ENCODE measurements around the gene MCF2L2. TPM values are rescaled to one million over a fixed set of nuclear protein-coding genes. Genes with fewer than 3 reads are reported as not detected.

MCF2L2 gene
- total RNA-seq, 1 experiment from 2014 or later: 12.2 TPM

DNA sequence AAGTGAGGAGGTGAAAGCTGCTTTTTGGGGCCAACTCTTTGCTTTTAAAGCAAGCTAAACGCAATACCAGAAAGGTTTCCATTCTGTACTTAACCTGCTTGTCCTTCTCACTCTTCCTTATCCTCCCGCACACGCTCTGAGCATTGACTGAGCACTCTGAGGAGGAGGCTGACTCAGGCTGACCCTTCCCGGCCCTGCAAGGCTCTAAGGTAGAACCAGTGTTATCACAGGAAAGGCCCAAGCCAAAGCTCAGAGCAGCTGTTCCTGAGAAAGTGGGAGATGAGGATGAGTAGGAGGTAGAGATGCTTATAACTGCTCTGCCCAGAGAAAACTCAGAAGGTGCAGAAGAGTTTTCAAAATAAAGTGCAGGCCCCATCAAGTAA is 173.1 kb downstream of the MCF2L2 start:
- Histone ChIP-seq H2AFZ (ENCODE audit: low read length) (no peak overlapping the region), H3K79me2 (ENCODE audit: low read length) (no peaks in the 10 kb centered on the region)

DNA sequence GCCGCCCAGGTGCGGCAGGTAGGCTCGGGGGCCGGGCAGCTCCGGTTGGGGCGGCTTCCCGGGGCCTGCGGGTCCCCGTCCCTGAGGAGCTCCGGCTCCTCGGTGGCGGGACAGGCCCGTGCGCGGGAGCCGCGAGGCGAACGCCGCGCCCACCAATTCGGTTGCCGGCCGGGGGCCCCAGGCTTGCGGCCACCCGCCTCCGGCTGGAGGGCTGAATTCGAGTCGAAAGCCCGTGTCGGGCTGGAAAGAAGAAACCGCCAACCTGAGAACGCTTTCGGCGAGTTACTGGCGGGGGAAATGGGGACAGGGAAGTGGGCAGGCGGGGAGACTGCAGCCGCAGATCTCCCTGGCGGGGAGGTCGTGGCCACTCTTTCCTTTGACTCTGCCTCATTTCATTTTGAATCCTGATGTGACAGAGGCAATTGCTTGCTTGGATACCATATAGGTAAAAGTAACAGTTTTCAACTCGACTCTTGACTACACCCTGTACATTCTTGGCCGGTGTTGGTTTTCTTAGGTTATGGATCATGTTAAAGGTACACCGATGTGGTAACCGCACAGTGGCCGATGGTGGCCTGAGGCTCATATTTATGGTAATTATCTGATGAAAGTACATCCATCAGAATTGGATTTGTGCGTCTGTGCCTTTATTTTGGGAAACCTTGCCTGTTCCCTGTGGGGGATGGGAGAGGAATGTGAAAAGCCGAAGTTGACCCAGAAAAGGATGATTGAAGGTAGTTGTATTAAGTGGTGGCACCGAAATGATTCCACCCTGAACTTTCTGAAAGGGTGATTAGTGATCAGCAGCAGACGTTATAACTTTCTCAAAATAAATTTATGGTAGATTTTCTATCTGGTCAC is 173.7 kb downstream of the MCF2L2 start:
- no peaks in the 10 kb centered on the region for H3K9me3 ChIP-seq (ENCODE audit: low read length)
- H3K4me1 ChIP-seq (ENCODE audit: low read length): peaks cover 31% of the 10 kb centered on the region
- DNase-seq: no peak
- H3K27ac ChIP-seq (ENCODE audit: low read length): no peak overlapping the region
- no peak overlapping the region for H3K4me3 ChIP-seq (ENCODE audit: low read length)
- H3K9ac ChIP-seq (ENCODE audit: low read length): no peak overlapping the region
- H3K79me2 ChIP-seq (ENCODE audit: low read length): no peaks in the 10 kb centered on the region
- H3K4me2 ChIP-seq (ENCODE audit: low read depth, low read length, poor library complexity, severe bottlenecking): no peak overlapping the region
- no peaks in the 10 kb centered on the region for H3K36me3 ChIP-seq (ENCODE audit: insufficient read depth, low read length)
- no peaks in the 10 kb centered on the region for H3K9me2 ChIP-seq (replicated peaks; ENCODE audit: insufficient read depth, low read length)
- H2AFZ ChIP-seq (ENCODE audit: low read length): no peak overlapping the region
- no peaks in the 10 kb centered on the region for H3K27me3 ChIP-seq (ENCODE audit: low read length)
- no peaks in the 10 kb centered on the region for H4K20me1 ChIP-seq (ENCODE audit: insufficient read depth, low read depth, low read length)

More for the DNA sequence above, 173.1 kb downstream of the MCF2L2 start:
- Histone ChIP-seq H3K4me1 (ENCODE audit: low read length) (peaks cover 31% of the 10 kb centered on the region), H3K9me3 (ENCODE audit: low read length) (no peaks in the 10 kb centered on the region), H3K4me2 (ENCODE audit: low read depth, low read length, poor library complexity, severe bottlenecking) (no peak overlapping the region), H4K20me1 (ENCODE audit: insufficient read depth, low read depth, low read length) (no peaks in the 10 kb centered on the region), H3K9ac (ENCODE audit: low read length) (no peak overlapping the region), H3K36me3 (ENCODE audit: insufficient read depth, low read length) (no peaks in the 10 kb centered on the region), H3K9me2 (replicated peaks; ENCODE audit: insufficient read depth, low read length) (no peaks in the 10 kb centered on the region), H3K4me3 (ENCODE audit: low read length) (no peak overlapping the region), H3K27ac (ENCODE audit: low read length) (no peak overlapping the region), H3K27me3 (ENCODE audit: low read length) (no peaks in the 10 kb centered on the region)
- DNase-seq: no peak

DNA sequence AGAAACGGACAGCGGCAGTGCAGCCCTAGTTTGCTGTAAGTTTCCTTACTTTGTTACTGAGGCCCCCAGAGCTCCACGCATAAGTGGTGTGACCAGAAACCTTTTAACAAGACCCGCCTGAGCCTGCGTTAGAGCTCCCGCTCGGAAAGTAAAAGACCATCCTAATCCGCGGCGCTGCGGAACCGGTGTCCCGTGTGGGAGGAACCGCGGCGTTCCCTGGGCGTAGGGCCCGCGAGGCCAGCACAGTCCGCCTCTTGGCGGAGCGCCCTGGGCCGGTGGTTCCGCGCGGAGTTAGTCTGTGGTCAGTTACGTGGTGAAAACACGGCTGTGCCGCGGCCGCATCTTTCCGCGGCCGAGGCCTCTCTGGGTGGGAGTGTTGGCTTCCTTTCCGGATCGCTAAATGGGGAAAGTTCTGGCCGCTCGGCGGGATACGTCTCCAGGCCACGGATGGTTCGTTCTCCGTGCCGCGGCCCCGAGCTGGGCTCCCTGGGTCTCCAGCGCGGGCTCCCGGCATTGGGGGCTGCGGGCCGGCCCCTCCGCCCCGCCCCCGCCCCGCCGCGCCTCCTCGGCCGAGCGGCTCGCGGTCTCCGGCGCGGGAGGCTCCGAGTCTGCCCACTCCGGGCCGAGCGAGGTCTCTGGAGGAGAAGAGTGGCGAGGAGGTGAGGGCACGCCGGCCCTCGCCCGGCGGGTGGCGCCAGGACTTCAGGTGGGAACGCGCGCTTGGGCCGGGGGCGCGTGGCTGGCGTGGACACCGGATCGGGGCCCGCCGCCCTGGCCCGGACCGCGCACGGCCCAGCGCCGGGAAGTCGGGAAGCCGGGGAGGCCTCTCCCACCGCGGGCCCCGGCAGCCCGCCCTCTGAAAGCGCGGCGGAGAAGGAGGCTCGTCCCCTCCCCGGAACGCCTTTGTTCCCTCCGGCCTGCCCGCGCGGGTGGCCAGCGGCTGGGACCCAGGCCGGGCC is 174.6 kb downstream of the MCF2L2 start:
- Histone ChIP-seq H3K36me3 (ENCODE audit: insufficient read depth, low read length) (no peaks in the 10 kb centered on the region), H4K20me1 (ENCODE audit: insufficient read depth, low read depth, low read length) (no peaks in the 10 kb centered on the region), H3K27me3 (ENCODE audit: low read length) (no peaks in the 10 kb centered on the region), H3K4me1 (ENCODE audit: low read length) (peaks cover 37% of the 10 kb centered on the region), H3K4me3 (ENCODE audit: low read length) (no peak overlapping the region), H3K9ac (ENCODE audit: low read length) (no peak overlapping the region), H3K4me2 (ENCODE audit: low read depth, low read length, poor library complexity, severe bottlenecking) (no peak overlapping the region), H3K9me2 (replicated peaks; ENCODE audit: insufficient read depth, low read length) (no peaks in the 10 kb centered on the region), H2AFZ (ENCODE audit: low read length) (no peak overlapping the region), H3K27ac (ENCODE audit: low read length) (no peak overlapping the region), H3K79me2 (ENCODE audit: low read length) (no peaks in the 10 kb centered on the region), H3K9me3 (ENCODE audit: low read length) (no peaks in the 10 kb centered on the region)
- no peak for DNase-seq

DNA sequence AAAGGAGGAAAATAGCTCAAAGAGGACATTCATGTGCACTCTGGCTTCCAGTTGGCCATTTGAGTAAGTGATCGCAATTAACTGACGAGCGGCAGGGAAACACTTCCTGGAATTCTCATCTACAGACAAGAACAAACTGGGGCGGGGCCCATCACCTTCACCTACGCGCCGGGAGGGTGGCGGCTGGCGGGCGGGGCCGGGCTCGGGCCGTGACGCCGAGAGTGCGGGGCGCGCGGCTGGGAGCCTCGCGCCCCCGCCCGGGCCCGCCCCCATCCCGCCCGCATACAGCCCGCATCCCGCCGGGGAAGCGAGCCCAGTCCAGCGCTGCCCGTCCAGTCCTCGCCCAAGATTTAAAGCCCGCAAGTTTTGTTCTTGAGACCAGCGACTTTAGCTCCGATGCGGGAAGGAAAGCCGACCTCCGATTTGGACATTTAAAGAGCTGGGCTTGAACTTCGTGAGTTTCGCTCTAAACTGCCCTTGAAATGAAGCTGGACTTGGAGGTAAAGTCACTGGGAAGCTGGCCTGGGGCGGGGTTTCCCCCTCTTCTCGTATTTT is 175.4 kb downstream of the MCF2L2 start, which contains the start of gene B3GNT5:
Gene B3GNT5, plus strand, starts transcription at position 281 of the 555 bp plus-strand sequence. CDS start 16,546 bp downstream, outside the sequence.
- H3K9ac ChIP-seq (ENCODE audit: low read length): no peak within 1 kb of the TSS
- peak within 1 kb of the TSS; percentile 75 for H3K4me2 ChIP-seq (ENCODE audit: low read depth, low read length, poor library complexity, severe bottlenecking)
- H3K9me3 ChIP-seq (ENCODE audit: low read length): no peaks in the 10 kb centered on the region
- DNase-seq: no peak
- H3K4me3 ChIP-seq (ENCODE audit: low read length): no peak within 1 kb of the TSS
- no peak within 1 kb of the TSS for H3K27ac ChIP-seq (ENCODE audit: low read length)
- H3K4me1 ChIP-seq (ENCODE audit: low read length): peaks cover 45% of the 10 kb centered on the region
- no peaks in the 10 kb centered on the region for H3K36me3 ChIP-seq (ENCODE audit: insufficient read depth, low read length)
- no peaks in the 10 kb centered on the region for H3K27me3 ChIP-seq (ENCODE audit: low read length)
- no peaks in the 10 kb centered on the region for H4K20me1 ChIP-seq (ENCODE audit: insufficient read depth, low read depth, low read length)
- H3K9me2 ChIP-seq (replicated peaks; ENCODE audit: insufficient read depth, low read length): no peaks in the 10 kb centered on the region
- no peak within 1 kb of the TSS for H2AFZ ChIP-seq (ENCODE audit: low read length)
- H3K79me2 ChIP-seq (ENCODE audit: low read length): no peaks in the 10 kb centered on the region

DNA sequence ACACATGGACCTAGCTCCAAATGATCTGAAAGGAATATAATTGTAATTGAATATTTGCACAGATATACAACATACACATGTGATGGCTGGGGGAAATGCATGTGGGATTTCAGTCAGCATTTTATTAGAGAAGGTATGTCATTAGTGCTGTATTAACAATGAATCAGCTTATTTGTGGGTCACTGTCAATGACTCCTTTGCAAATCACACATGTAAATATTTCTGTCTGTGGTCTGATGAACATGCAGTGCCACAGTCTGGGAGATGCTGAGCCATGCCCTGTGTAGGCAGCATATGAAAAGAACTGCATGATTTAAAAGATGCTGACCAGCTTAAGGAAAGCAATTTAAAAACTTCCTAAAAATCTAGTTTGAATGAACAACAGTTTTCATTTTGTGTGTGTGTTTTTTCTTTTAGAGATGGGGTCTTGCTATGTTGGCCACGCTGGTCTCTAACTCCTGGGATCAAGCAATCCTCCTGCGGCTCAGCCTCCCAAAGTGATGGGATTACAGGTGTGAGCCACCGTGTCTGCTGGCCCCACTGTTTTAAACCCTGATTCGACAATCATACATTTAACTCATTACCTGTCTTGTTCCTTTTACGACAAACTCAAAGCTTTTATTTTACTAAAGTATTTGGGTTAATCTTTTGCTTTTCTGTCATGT is 176.2 kb downstream of the MCF2L2 start:
- H3K4me3 ChIP-seq (ENCODE audit: low read length): no peak overlapping the region
- no peaks in the 10 kb centered on the region for H3K9me2 ChIP-seq (replicated peaks; ENCODE audit: insufficient read depth, low read length)
- DNase-seq: no peak
- peak overlapping the region; percentile 75 for H3K4me2 ChIP-seq (ENCODE audit: low read depth, low read length, poor library complexity, severe bottlenecking)
- no peaks in the 10 kb centered on the region for H3K36me3 ChIP-seq (ENCODE audit: insufficient read depth, low read length)
- no peaks in the 10 kb centered on the region for H3K9me3 ChIP-seq (ENCODE audit: low read length)
- H3K27me3 ChIP-seq (ENCODE audit: low read length): no peaks in the 10 kb centered on the region
- no peaks in the 10 kb centered on the region for H3K79me2 ChIP-seq (ENCODE audit: low read length)
- H4K20me1 ChIP-seq (ENCODE audit: insufficient read depth, low read depth, low read length): no peaks in the 10 kb centered on the region
- H3K4me1 ChIP-seq (ENCODE audit: low read length): peaks cover 48% of the 10 kb centered on the region
- H3K9ac ChIP-seq (ENCODE audit: low read length): no peak overlapping the region
- H2AFZ ChIP-seq (ENCODE audit: low read length): no peak overlapping the region
- H3K27ac ChIP-seq (ENCODE audit: low read length): no peak overlapping the region

GRCh38 chr3:183249006-183249718 is 179.3 kb downstream of the MCF2L2 start:
- Histone ChIP-seq H4K20me1 (ENCODE audit: insufficient read depth, low read depth, low read length) (no peaks in the 10 kb centered on the region), H3K4me2 (ENCODE audit: low read depth, low read length, poor library complexity, severe bottlenecking) (peak overlapping the region; percentile 75), H3K4me1 (ENCODE audit: low read length) (peaks cover 63% of the 10 kb centered on the region), H2AFZ (ENCODE audit: low read length) (peak overlapping the region; percentile 50), H3K4me3 (ENCODE audit: low read length) (peak overlapping the region; percentile 63), H3K9me3 (ENCODE audit: low read length) (no peaks in the 10 kb centered on the region), H3K36me3 (ENCODE audit: insufficient read depth, low read length) (no peaks in the 10 kb centered on the region), H3K9me2 (replicated peaks; ENCODE audit: insufficient read depth, low read length) (no peaks in the 10 kb centered on the region), H3K79me2 (ENCODE audit: low read length) (no peaks in the 10 kb centered on the region), H3K27me3 (ENCODE audit: low read length) (no peaks in the 10 kb centered on the region), H3K9ac (ENCODE audit: low read length) (peak overlapping the region; percentile 65), H3K27ac (ENCODE audit: low read length) (peak overlapping the region; percentile 65)
- DNase-seq: peak; percentile 84

DNA sequence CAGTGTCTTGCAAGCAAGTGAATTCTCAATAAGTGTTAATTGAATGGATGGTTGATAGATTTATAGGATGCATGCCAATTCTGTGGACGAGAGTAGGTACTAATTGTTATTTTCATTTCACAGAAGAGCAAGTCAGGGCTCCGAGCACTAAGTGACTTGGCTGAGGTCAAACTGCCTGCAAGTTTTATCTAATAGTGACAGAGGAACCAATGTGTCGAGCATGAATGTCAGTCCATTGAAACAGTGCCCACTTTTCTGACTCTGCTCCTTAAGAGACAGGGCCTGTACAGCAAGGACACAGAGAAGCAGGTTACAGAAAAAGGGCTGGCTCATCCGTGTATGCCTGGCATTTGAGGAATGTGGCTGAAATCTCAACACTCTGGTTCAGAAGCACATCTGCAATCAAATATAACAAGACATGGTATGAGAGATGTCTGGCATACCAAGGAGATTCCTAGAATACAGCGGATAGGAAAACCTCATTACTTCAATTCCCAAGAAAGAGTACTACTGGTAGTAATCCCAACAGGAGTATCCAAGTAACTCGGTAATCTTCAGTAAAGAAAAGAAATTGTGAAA is 181.3 kb downstream of the MCF2L2 start:
- H3K4me1 ChIP-seq (ENCODE audit: low read length): peaks cover 61% of the 10 kb centered on the region
- peaks cover 10% of the 10 kb centered on the region; the same call in 1 of the 2 replicates for H3K36me3 ChIP-seq (ENCODE audit: insufficient read depth, low read length)
- H3K9me2 ChIP-seq (replicated peaks; ENCODE audit: insufficient read depth, low read length): no peaks in the 10 kb centered on the region
- no peak overlapping the region for H3K4me2 ChIP-seq (ENCODE audit: low read depth, low read length, poor library complexity, severe bottlenecking)
- H3K27ac ChIP-seq (ENCODE audit: low read length): no peak overlapping the region
- H4K20me1 ChIP-seq (ENCODE audit: insufficient read depth, low read depth, low read length): no peaks in the 10 kb centered on the region
- no peak for DNase-seq
- no peaks in the 10 kb centered on the region for H3K79me2 ChIP-seq (ENCODE audit: low read length)
- H3K9me3 ChIP-seq (ENCODE audit: low read length): peaks cover 13% of the 10 kb centered on the region
- no peaks in the 10 kb centered on the region for H3K27me3 ChIP-seq (ENCODE audit: low read length)
- no peak overlapping the region for H3K4me3 ChIP-seq (ENCODE audit: low read length)
- H2AFZ ChIP-seq (ENCODE audit: low read length): no peak overlapping the region
- H3K9ac ChIP-seq (ENCODE audit: low read length): no peak overlapping the region
